Tibial nerve (tissue), 4 donors: ENCODE results near the gene ZNF775. TPM values are rescaled to one million over a fixed set of nuclear protein-coding genes. Genes with fewer than 3 reads are reported as not detected.

ENCODE experiments used
- DNase-seq, 2 donors: peaks; one replicate each; pipeline ENCODE4 v3.0.0-alpha.2; 2019; ENCODE audit warnings: low spot score in 2 of 2
- H3K27ac ChIP-seq, 4 donors: fragments of 200-600 bp; sonication (generic) in 3 of 4; one replicate each; pipeline ENCODE4 v1.5.1; 2017 to 2019; ENCODE audit warnings: mild to moderate bottlenecking in 1 of 4
- H3K27me3 ChIP-seq, 2 donors: fragments of 200-600 bp; sonication (generic) in 1 of 2; one replicate each; pipeline versions ENCODE4 v1.5.1 to v1.6.0; 2017 to 2019
- H3K36me3 ChIP-seq, 3 donors: fragments of 200-600 bp; sonication (generic); one replicate each; pipeline ENCODE4 v1.5.1; 2018 to 2019
- H3K4me1 ChIP-seq, 4 donors: fragments of 200-600 bp; sonication (generic) in 3 of 4; one replicate each; pipeline ENCODE4 v1.5.1; 2017 to 2019
- H3K4me3 ChIP-seq, 4 donors: fragments of 200-600 bp; sonication (generic) in 3 of 4; one replicate each; pipeline ENCODE4 v1.5.1; 2017 to 2019; ENCODE audit warnings: mild to moderate bottlenecking in 1 of 4, moderate library complexity in 1 of 4
- H3K9me3 ChIP-seq, 4 donors: fragments of 200-600 bp; sonication (generic) in 3 of 4; one replicate each; pipeline ENCODE4 v1.5.1; 2017 to 2019
- CTCF ChIP-seq, 5 experiments: fragments of 200-600 bp in 3 of 5; fragments of 450-650 bp in 2 of 5; sonication (generic) in 3 of 5; IDR thresholded peaks; one replicate each; pipeline ENCODE4 v1.5.1; 2016 to 2019; ENCODE audit warnings: antibody characterized with exemption in 5 of 5, mild to moderate bottlenecking in 3 of 5, moderate library complexity in 2 of 5
- EP300 ChIP-seq, 2 donors: sonication (generic); formaldehyde crosslinking; IDR thresholded peaks; one replicate each; pipeline ENCODE4 v1.6.1; 2017; ENCODE audit warnings: antibody characterized with exemption in 2 of 2, mild to moderate bottlenecking in 1 of 2
- POLR2A ChIP-seq, 2 donors: fragments of 450-650 bp; IDR thresholded peaks; one replicate each; pipeline ENCODE4 v1.6.1; 2017; ENCODE audit warnings: antibody characterized with exemption in 2 of 2, mild to moderate bottlenecking in 2 of 2, moderate library complexity in 2 of 2
- WGBS, 2 donors: methylation state at CpG; one replicate each; pipeline ENCODE4 v1.1.5; 2018; 5-methylcytosine and 5-hydroxymethylcytosine counted together
- total RNA-seq, 4 donors: library from RNA; depleted of rRNA; stranded (reverse); fragments of >200 nt; gene quantifications; one replicate each; pipeline ENCODE4 v1.1.0, GENCODE V29; 2016

Gene ZNF775
- total RNA-seq, 4 donors from 2014 or later = 5.9 to 14.3 (median 11.6) TPM

GRCh38 chr7:150374026-150374425 is 5.1 kb upstream of the ZNF775 start:
- H3K4me1 ChIP-seq = peaks cover 0 to 74% (median 22%) of the 10 kb centered on the region in 4 donors
- no peak for DNase-seq
- WGBS, 2 donors = 87 to 90% methylated on average over 3 to 4 of the region's 4 CpGs
- no peaks in the 10 kb centered on the region for H3K9me3 ChIP-seq
- TF ChIP-seq EP300 (IDR thresholded peaks at IDR 0.05) (no peak), POLR2A (IDR thresholded peaks at IDR 0.05) (no peak), CTCF (IDR thresholded peaks at IDR 0.05) (no peak)
- H3K36me3 ChIP-seq = peaks cover 0 to 57% (median 0%) of the 10 kb centered on the region in 3 donors
- no peak overlapping the region for H3K4me3 ChIP-seq
- no peaks in the 10 kb centered on the region for H3K27me3 ChIP-seq
- H3K27ac ChIP-seq = no peak overlapping the region

- Histone ChIP-seq H3K4me1 (peaks cover 0 to 70% (median 19%) of the 10 kb centered on the region in 4 donors), H3K9me3 (no peaks in the 10 kb centered on the region), H3K27ac (no peak overlapping the region), H3K4me3 (no peak overlapping the region), H3K36me3 (peaks cover 0 to 57% (median 0%) of the 10 kb centered on the region in 3 donors), H3K27me3 (no peaks in the 10 kb centered on the region)
- no peak for DNase-seq
- 91 to 94% methylated on average over 5 of the region's 5 CpGs for WGBS, 2 donors
- TF ChIP-seq POLR2A (IDR thresholded peaks at IDR 0.05) (no peak), EP300 (IDR thresholded peaks at IDR 0.05) (no peak), CTCF (IDR thresholded peaks at IDR 0.05) (no peak)
Observed at GRCh38 chr7:150374472-150374871, 4.7 kb upstream of the ZNF775 start.

- 77 to 78% methylated on average over 10 of the region's 10 CpGs for WGBS, 2 donors
- DNase-seq = no peak
- Histone ChIP-seq H3K27ac (peak overlapping the region in 3 of 4 donors; percentile 14 to 97 (median 91)), H3K4me3 (no peak overlapping the region), H3K27me3 (no peaks in the 10 kb centered on the region), H3K4me1 (peaks cover 0 to 68% (median 12%) of the 10 kb centered on the region in 4 donors), H3K36me3 (peaks cover 0 to 46% (median 0%) of the 10 kb centered on the region in 3 donors), H3K9me3 (no peaks in the 10 kb centered on the region)
- TF ChIP-seq POLR2A (IDR thresholded peaks at IDR 0.05) = no peak
- no peak for TF ChIP-seq EP300 (IDR thresholded peaks at IDR 0.05)
- no peak for TF ChIP-seq CTCF (IDR thresholded peaks at IDR 0.05)
Observed at GRCh38 chr7:150375662-150376521, 3.2 kb upstream of the ZNF775 start.

GRCh38 chr7:150376560-150376959 is 2.6 kb upstream of the ZNF775 start:
- Histone ChIP-seq H3K27ac (peak overlapping the region in 3 of 4 donors; percentile 14 to 97 (median 91)), H3K9me3 (no peaks in the 10 kb centered on the region), H3K4me1 (peaks cover 0 to 68% (median 11%) of the 10 kb centered on the region in 4 donors), H3K36me3 (peaks cover 0 to 39% (median 0%) of the 10 kb centered on the region in 3 donors), H3K4me3 (no peak overlapping the region), H3K27me3 (no peaks in the 10 kb centered on the region)
- TF ChIP-seq EP300 (IDR thresholded peaks at IDR 0.05) (no peak), POLR2A (IDR thresholded peaks at IDR 0.05) (no peak), CTCF (IDR thresholded peaks at IDR 0.05) (no peak)
- 54 to 56% methylated on average over 6 of the region's 6 CpGs for WGBS, 2 donors
- DNase-seq = no peak

- no peak for DNase-seq
- H3K4me1 ChIP-seq = peaks cover 0 to 70% (median 14%) of the 10 kb centered on the region in 4 donors
- H3K36me3 ChIP-seq = peaks cover 0 to 33% (median 0%) of the 10 kb centered on the region in 3 donors
- peak overlapping the region in 2 of 4 donors; percentile 91 to 97 for H3K27ac ChIP-seq
- WGBS, 2 donors = 37 to 45% methylated on average over 3 of the region's 3 CpGs
- H3K9me3 ChIP-seq = no peaks in the 10 kb centered on the region
- no peaks in the 10 kb centered on the region for H3K27me3 ChIP-seq
- TF ChIP-seq POLR2A (IDR thresholded peaks at IDR 0.05) = no peak
- no peak for TF ChIP-seq EP300 (IDR thresholded peaks at IDR 0.05)
- no peak for TF ChIP-seq CTCF (IDR thresholded peaks at IDR 0.05)
- no peak overlapping the region for H3K4me3 ChIP-seq
Observed at GRCh38 chr7:150377196-150377595, 1.9 kb upstream of the ZNF775 start.
